Effector memory CD4-positive, alpha-beta T cell (primary cell): ENCODE results near the gene PPA1.

Experiments
- DNase-seq, 3 donors: peaks; one replicate each; pipeline ENCODE4 v3.0.0-alpha.2; 2020
- H3K27ac ChIP-seq: 2 replicates; pipeline ENCODE4 v1.7.0; 2013; ENCODE audit warnings: mild to moderate bottlenecking, low read length, moderate library complexity; ENCODE audit not compliant: insufficient read depth, poor library complexity, severe bottlenecking
- H3K27me3 ChIP-seq: replicated peaks from 2 replicates; pipeline ENCODE4 v1.7.0; 2013; ENCODE audit warnings: mild to moderate bottlenecking, low read length; ENCODE audit not compliant: insufficient read depth, control insufficient read depth, poor library complexity, severe bottlenecking
- H3K36me3 ChIP-seq: 2 replicates; pipeline ENCODE4 v1.7.0; 2013; ENCODE audit warnings: mild to moderate bottlenecking, low read length, moderate library complexity; ENCODE audit not compliant: control insufficient read depth, insufficient read depth
- H3K4me1 ChIP-seq: 2 replicates; pipeline ENCODE4 v1.7.0; 2013; ENCODE audit warnings: low read length, mild to moderate bottlenecking; ENCODE audit not compliant: control insufficient read depth, insufficient read depth, poor library complexity, severe bottlenecking
- H3K4me3 ChIP-seq: 2 replicates; pipeline ENCODE4 v1.7.0; 2013; ENCODE audit warnings: low read length, low read depth, mild to moderate bottlenecking; ENCODE audit not compliant: insufficient read depth, poor library complexity, severe bottlenecking
- H3K9me3 ChIP-seq: 2 replicates; pipeline ENCODE4 v1.7.0; 2013; ENCODE audit warnings: mild to moderate bottlenecking, low read length, moderate library complexity; ENCODE audit not compliant: control insufficient read depth
- total RNA-seq, 3 donors: gene quantifications; one replicate each; lab custom pipeline; 2026; lab: John Stamatoyannopoulos, UW

Gene PPA1
- 56.6 to 115 (median 60.6) reads per million in 3 donors for total RNA-seq

DNA sequence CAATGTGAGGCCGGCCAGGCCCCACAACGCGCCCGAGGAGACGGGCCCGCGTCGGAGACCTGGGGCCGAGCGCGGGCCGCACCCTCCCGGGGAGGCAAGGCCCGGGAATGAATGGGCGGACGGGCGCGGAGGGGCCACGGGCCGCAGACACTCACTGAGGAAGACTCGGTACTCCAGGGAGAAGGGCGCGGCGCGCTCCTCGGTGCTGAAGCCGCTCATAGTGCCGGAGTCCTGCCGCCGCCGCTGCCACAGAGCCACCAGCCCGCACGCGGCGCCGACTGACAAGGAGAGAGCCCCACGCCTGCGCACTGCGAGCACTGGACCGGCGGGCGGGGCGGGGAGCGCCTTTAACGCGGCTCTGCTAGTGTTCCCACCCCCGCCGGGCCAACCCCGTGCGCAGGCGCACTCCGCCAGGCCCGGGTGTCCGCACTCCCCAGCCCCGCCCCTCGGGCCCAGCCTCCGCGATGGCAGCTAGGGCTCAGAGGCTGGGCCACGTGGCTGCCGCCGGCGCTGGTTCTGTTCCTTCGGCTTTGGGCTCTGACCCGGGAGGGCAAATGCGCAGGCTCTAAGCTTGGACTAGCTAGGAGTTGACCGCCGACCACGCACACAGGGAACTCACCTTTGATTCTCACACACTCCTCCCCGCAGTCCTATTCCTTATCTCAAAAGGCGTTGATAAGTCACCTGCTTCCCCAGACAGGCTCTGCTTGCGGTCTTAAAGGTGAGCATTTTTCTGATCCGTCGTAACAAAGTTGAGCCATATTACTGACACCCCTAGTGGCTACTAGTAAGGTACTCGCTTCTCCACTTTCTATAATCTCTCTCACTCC is at the start of gene PPA1:
Gene PPA1, minus strand, starts transcription at position 321 of the 830 bp plus-strand sequence. Its CDS starts 102 bp downstream, at position 219.
- Histone ChIP-seq H3K27ac (peak within 1 kb of the TSS; percentile 74), H3K9me3 (no peaks in the 10 kb centered on the region), H3K36me3 (peaks cover 9% of the 10 kb centered on the region), H3K27me3 (no peaks in the 10 kb centered on the region), H3K4me3 (peak within 1 kb of the TSS; percentile 67), H3K4me1 (peaks cover 7% of the 10 kb centered on the region)
- peak; percentile 97 to 99 (median 98) for DNase-seq

DNA sequence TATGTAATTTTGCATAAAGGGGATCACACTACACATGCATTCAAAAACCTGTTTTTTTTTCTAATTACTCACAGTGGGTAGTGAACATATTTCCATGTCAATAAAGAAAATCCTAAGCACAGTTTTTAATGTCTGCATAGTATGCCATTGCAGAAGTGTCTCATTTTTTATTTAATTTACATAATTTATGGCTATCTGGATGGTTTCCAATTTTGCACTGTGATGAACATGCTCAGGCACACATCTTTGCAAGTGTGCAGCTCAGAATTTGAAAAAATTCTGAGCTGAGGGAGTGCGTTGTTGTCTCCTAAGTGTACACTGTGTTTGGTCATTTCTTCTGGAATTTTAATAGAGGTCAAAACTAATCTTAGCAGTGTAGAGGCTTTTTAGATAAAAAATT is 48.4 kb upstream of the PPA1 start:
- no peaks in the 10 kb centered on the region for H3K4me1 ChIP-seq
- peaks cover 31% of the 10 kb centered on the region for H3K27me3 ChIP-seq
- H3K4me3 ChIP-seq: no peak overlapping the region
- DNase-seq: no peak
- no peak overlapping the region for H3K27ac ChIP-seq
- H3K36me3 ChIP-seq: no peaks in the 10 kb centered on the region
- no peaks in the 10 kb centered on the region for H3K9me3 ChIP-seq

DNA sequence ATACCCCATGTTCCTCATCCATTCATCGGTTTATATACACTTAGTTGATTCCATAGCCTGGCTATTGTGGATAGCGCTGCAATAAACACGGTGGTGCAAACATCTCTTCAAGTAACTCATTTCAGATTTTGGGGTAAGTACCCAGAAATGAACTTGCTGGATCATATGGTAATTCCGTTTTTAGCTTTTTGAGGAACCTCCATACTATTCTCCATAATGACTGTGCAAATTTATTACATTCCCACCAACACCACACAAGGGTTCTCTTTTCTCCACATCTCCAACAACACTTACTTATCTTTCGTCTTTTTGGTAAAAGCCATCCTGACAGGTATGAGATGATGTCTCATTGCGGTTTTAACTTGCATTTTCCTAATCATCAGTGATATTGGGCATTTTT is 46.9 kb upstream of the PPA1 start:
- no peak overlapping the region for H3K27ac ChIP-seq
- no peaks in the 10 kb centered on the region for H3K4me1 ChIP-seq
- H3K36me3 ChIP-seq: no peaks in the 10 kb centered on the region
- H3K27me3 ChIP-seq: peaks cover 16% of the 10 kb centered on the region
- H3K9me3 ChIP-seq: no peaks in the 10 kb centered on the region
- no peak for DNase-seq
- no peak overlapping the region for H3K4me3 ChIP-seq

DNA sequence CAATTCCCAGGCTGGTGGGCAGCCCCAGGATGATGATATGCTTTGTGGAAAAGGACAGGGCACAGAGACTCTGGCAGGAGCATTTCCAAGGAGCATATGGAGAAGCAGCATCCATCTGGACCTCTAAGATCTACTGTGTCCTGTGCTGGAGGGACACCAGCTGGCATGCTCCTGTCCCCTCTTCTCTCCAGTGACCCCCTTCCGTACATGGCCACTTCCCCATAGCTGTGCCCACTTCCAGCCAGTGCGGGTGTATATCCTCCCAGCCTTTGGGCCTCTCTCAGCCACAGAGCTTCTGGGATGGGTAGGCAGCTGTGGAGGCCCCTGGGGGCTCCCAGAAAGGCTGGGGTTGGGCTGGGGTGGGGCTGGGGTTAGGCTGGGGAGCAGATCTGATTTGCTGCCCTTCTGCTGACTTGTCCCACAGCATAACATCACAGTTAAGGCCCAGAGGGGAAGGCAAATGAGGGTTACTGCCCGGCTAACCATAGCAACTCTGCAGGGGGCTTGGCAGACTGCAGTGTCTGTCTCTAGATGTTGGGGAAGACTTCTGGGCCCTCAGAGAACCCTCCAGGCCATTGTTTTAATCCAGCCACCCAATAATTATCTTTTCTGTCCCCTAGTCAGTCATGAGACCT is 44.3 kb upstream of the PPA1 start:
- no peaks in the 10 kb centered on the region for H3K9me3 ChIP-seq
- H3K36me3 ChIP-seq: no peaks in the 10 kb centered on the region
- no peaks in the 10 kb centered on the region for H3K27me3 ChIP-seq
- no peak overlapping the region for H3K4me3 ChIP-seq
- no peak overlapping the region for H3K27ac ChIP-seq
- no peak for DNase-seq
- no peaks in the 10 kb centered on the region for H3K4me1 ChIP-seq

DNA sequence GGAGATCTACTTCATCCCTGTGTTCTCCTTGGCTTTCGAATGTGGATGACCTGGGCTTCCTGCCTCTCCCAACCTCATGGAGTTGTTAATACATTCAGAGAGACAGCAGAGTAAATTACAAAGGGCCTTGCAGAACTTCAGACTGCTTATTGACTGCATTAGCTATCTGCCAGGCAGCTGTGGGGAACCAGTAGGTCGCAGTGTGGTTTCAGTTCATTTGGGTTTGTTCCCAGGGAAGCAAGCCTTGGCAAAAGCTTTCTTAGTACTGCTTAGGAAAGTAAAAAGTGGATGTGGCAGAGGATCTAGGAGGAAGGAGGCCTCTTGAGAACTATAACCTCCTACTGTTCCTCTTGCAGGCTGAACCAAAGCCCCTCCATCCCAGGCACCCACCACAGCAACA is 41.4 kb upstream of the PPA1 start:
- no peaks in the 10 kb centered on the region for H3K27me3 ChIP-seq
- no peak overlapping the region for H3K4me3 ChIP-seq
- no peak for DNase-seq
- H3K4me1 ChIP-seq: no peaks in the 10 kb centered on the region
- H3K9me3 ChIP-seq: no peaks in the 10 kb centered on the region
- H3K27ac ChIP-seq: no peak overlapping the region
- no peaks in the 10 kb centered on the region for H3K36me3 ChIP-seq

DNA sequence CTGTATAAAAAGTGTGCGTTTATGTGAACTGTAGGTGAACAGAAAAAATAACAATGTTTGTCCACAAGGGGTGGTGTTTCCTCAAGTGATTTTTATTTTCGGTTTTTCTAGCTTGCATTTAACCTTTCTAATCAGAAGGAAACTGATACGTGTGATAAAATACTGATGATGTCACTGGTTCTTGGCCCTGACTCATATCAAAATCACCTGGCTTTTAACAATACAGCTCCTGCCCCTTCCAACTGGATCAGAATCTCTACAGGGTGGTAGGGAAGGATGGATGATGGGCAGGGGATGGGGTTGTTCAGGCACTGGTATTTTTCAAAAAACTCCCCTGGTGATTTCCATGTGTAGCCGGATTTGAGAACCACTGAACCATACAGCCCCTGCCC is 39.7 kb upstream of the PPA1 start:
- Histone ChIP-seq H3K27ac (no peak overlapping the region), H3K36me3 (no peaks in the 10 kb centered on the region), H3K9me3 (no peaks in the 10 kb centered on the region), H3K4me1 (no peaks in the 10 kb centered on the region), H3K4me3 (no peak overlapping the region), H3K27me3 (no peaks in the 10 kb centered on the region)
- DNase-seq: no peak

DNA sequence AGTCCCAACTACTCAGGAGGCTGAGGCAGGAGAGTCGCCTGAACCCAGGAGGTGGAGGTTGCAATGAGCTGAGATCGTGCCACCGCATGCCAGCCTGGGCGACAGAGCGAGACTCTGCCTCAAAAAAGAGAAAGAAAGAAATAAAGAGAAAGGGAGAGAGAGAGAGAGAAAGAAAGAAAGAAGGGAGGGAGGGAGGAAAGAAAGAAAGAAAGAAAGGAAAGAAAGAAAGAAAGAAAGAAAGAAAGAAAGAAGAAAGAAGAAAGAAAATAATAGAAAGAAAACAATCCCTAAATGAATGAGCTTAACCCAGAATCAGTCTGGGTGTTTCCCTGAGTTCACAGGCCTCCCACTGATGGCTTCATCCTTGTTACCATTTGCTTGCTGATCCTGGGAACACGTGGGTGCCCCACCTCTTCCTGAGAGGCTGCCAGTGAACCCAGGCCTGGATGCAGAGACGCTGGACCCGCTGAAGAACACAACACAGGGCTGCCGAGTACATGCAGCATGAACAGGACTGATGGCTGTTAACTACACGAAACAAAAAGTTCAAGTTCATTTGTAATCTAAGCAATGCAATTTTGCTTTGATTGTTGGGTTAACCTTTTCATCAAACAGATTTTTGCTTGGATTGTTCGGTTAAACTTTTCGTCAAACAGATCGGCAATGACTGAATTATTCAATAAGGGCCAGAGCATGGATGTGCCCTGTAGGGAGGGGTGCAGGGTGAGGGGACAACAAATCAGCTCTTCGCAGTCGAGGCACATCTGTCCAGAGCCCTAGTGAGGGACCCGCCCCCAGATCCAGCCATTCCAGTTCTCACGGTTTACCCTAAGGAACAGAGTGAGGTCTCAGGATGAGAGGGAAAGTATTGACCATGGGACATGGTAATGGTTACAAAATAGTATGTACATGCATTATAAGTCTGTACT is 39.0 kb upstream of the PPA1 start:
- Histone ChIP-seq H3K4me3 (no peak overlapping the region), H3K27me3 (no peaks in the 10 kb centered on the region), H3K36me3 (no peaks in the 10 kb centered on the region), H3K4me1 (no peaks in the 10 kb centered on the region), H3K9me3 (no peaks in the 10 kb centered on the region), H3K27ac (no peak overlapping the region)
- no peak for DNase-seq

DNA sequence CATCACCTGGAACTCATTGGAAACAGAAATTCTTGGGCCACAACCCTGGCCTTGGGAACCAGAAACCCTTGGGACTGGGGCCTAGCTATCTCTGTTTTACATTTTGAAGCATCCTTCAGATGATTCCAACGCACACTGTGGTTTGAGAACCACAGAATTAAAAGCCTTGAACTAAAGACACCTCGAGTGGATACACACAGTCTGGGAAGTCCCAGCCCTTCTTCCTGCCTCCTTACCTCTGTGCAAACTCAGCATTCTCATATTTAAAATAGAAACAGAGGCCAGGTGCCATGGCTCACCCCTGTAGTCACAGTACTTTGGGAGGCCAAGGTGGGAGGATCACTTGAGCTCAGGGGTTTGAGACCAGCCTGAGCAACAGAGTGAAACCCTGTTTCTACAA is 37.7 kb upstream of the PPA1 start:
- H3K4me1 ChIP-seq: no peaks in the 10 kb centered on the region
- no peak for DNase-seq
- no peaks in the 10 kb centered on the region for H3K36me3 ChIP-seq
- no peaks in the 10 kb centered on the region for H3K9me3 ChIP-seq
- no peak overlapping the region for H3K4me3 ChIP-seq
- H3K27ac ChIP-seq: no peak overlapping the region
- no peaks in the 10 kb centered on the region for H3K27me3 ChIP-seq

DNA sequence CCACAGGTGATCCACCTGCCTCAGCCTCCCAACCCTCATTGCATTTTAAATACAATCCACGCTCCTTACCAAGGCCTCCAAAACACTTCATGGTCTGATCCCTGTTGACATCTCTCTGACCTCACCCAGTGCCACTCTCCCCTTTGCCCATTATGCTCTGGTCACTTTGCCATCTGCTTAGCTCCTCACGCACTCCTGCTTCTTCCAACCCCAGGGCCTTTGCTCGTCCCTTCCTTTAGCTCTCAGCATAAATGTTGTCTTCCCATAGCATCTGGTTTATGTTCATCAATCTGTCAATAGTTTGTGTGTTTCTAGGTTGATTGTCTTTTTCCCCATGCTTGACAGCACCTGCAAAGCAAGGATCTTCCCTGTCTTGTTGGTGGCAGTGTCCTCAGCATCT is 36.5 kb upstream of the PPA1 start:
- Histone ChIP-seq H3K9me3 (no peaks in the 10 kb centered on the region), H3K4me3 (no peak overlapping the region), H3K27me3 (no peaks in the 10 kb centered on the region), H3K36me3 (no peaks in the 10 kb centered on the region), H3K27ac (no peak overlapping the region), H3K4me1 (no peaks in the 10 kb centered on the region)
- no peak for DNase-seq
